ENCODE measurements around the gene MMP17.
"Not testable (repeated sequence)": the region's sequence is repeated elsewhere in the genome, so short reads cannot be mapped to it uniquely, and the experiment has no call there.

The MMP17 gene

DNA sequence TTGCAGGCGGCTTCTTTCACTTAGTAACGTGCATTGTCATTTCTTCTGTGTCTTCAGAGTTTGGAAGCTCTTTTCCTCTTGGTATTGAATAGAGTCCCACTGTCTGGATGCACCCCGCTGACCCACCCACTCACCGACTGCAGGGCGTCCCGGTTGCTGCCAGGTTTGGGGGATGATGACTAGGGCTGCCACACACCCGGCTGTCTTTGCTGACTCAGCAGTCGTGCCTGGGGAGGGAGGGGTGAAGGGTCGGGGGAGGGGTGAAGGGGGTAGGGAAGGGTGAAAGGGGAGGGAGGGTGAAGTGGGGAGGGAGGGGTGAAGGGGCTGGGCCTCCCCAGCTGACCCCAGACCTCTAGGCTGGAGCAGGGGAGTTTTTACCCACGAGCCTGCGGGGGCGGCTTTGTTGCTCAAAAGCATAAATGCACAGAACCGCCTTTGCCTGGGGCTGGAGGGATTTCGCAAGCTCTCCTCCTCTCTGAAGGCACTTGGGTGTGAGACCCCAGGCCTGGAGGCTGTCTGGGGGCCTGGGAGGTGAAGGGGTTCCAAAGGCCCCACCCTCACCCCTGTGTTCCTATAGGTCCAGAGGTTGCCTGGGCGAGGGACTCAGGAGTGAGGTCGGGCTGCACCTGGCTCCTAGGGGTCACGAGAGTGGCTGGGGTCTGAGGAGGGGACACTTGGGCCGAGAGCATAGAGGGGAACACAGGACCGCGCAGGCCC, 35.0 kb downstream of the MMP17 start:
- no peak for DNase-seq (ENCODE audit: low read depth in 2 of 3, low spot score in 1 of 3)

DNA sequence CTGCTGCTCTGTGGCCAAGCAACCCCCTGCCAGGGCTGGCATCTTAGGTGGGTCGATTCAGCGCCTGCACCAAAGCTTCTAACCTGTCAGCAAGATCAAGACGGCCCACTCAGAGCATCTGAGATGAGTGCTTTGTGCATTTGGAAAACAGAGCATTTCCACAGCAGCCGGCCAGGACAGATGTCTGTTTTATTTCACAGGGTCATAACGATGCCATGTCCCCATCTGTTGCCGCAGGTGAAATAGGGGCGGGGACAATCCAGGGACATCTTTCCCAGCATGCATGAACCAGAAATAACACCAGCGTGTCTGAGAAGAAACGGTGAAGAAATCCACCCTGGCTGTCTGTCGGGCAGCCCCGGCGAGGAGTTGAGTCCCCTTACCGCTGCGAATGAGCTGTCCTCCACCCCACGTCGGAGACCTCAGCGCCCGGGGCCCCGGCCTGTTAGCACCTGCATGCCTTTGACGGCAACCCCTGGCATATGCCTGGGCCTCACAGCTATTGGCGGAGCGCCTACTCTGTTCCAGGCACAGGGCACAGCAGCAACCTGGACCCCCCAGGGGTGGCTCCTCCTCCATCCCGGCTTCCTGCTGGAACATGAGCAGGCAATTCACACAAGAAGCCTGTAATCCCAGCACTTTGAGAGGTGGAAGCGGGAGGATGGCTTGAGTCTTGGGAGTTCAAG, 35.7 kb downstream of the MMP17 start:
- DNase-seq (ENCODE audit: low read depth in 2 of 3, low spot score in 1 of 3): no peak

DNA sequence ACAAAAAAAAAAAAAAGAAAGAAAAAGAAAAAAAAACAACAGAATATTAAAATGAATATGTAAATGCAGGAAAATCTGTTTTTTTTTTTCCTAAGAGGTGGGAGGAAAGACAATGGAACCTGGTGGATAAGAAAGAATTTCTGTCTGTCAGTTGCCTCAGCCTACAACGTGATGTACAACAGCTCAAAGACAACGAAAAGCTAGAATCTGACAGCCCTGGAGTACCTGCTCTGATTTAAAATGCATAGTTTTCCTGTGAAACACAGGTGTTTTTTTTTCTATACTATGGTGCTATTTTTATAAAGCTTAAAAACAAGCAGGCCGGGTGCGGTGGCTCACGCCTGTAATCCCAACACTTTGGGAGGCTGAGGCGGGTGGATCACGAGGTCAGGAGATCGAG, 36.3 kb downstream of the MMP17 start:
- no peak for DNase-seq (ENCODE audit: low read depth in 2 of 3, low spot score in 1 of 3)

DNA sequence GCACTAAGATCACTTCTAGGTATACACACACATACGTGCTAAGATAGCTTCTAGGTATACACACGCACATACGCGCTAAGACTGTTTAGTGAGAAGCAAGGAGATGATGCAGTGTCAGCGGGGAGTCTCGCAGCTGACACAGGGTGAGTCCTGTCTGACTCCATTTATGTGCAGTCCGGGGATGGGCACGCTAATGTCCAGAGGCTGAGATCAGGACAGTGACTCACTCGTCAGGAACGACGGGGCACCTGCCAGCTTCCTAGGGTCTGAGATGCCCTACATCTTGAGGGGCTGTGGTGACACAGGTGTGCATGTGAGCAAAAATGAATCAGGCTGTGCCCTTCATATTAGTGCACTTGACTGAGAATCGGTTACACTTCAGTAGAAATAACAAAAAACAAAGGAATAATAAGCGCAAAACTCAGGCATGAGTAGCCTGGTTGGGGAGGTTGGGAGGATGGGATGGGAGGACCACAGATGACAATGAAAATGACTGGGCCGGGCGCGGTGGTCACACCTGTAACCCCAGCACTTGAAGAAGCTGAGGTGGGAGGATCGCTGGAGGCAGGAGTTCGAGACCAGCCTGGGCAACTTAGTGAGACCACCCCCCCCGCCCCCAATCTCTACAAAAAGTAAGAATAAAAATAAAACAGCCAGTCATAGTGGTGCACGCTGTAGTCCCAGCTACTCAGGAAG, 37.1 kb downstream of the MMP17 start:
- DNase-seq (ENCODE audit: low read depth in 2 of 3, low spot score in 1 of 3): no peak

DNA sequence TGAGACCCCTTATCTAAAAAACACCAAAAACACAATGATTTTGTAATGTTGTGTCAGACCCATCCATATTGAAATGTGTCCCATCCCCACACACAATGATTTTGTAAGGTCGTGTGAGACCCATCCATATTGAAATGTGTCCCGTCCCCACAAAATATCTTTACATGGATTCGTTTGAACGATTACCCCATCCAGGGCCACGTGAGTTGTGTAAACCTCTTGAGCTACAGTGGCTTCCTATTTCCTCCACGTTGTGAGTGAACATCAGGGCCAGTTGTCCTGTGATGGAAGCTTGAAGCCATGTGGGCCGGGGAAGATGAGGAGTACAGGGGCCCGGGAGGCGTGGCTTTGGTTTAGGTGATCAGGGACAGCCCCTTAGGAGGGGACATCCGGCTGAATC, 39.3 kb downstream of the MMP17 start:
- DNase-seq (ENCODE audit: low read depth in 2 of 3, low spot score in 1 of 3): no peak

DNA sequence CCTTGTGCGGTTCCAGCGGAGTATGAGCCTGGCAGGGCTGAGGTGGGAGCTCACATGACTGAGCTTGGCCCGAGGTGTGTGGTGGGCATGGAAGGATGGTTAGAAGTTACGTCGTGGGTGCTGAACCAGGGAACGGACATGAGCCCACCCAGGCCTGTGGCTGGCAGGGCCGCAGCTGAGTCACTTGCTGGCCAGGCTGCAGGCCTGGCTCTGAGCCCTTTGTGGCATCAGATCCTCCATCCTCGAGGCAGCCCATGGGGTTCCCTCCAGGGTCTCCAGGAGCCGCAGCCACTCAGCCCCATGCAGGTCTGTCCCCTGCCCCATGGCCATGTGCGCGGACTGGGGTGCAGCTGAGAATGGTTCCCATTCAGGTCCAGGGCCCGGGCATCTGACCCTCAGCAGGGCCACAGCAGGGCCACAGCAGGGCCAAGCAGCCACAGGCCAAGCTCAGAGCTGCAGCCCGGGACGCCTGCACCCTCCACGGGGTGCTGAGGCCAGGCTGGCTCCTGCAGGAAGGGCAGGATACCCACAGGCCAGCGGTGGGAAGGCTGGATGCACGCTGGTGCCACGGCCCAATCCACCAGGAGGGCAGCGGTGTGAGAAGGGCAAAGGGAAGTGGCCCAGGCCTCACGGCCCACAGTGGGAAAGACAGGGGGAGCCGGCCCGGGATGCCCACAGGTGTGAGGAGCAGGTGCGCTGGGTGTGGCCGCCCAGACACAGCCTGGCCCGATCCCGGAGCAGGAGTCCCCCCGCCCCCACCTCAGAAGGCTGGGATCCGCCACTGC, 39.9 kb downstream of the MMP17 start:
- DNase-seq (ENCODE audit: low read depth in 2 of 3, low spot score in 1 of 3): no peak

DNA sequence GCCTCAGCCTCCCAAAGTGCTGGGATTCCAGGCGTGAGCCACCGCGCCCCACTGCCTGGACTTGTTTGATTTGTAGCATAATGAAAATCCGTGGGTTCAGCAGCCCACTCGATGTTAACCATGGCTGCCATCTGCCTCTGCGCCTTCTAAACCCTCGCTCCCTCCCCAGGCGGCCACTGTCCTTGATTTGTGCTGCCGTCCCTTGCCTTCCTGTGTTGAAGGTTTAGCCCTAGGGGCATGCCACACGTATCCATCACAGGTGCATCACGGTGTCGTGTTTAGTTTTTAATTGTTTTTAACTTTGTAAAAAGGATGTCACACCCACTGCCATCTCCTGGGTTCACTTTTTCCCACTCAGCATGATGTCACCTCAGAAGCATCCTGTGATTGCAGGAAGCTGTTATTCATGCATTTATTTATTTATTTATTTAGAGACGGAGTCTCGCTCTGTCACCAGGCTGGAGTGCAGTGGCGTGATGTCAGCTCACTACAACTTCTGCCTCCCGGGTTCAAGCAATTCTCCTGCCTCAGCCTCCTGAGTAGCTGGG, 41.8 kb downstream of the MMP17 start:
- no peak for DNase-seq (ENCODE audit: low read depth in 2 of 3, low spot score in 1 of 3)

DNA sequence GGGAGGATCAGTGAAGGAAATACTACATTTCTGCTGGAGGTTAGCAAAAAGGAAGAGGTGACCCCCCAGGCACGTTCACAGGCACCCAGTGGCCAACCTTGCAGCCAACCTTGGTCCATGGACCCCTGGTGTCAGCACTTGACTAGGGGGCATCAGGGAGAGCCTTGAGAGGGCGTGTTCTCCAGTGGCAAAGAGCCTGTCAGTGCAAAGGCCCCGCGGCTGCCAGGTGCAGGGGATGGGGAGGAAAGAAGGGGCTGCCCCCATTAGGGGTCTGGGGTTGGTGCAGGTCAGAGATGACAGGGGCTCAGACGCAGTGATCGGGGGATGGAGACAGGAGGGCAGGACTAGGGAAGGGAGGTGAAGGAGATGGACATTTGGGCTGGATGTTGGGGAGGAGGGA, 43.5 kb downstream of the MMP17 start:
- DNase-seq (ENCODE audit: low read depth in 2 of 3, low spot score in 1 of 3): no peak

DNA sequence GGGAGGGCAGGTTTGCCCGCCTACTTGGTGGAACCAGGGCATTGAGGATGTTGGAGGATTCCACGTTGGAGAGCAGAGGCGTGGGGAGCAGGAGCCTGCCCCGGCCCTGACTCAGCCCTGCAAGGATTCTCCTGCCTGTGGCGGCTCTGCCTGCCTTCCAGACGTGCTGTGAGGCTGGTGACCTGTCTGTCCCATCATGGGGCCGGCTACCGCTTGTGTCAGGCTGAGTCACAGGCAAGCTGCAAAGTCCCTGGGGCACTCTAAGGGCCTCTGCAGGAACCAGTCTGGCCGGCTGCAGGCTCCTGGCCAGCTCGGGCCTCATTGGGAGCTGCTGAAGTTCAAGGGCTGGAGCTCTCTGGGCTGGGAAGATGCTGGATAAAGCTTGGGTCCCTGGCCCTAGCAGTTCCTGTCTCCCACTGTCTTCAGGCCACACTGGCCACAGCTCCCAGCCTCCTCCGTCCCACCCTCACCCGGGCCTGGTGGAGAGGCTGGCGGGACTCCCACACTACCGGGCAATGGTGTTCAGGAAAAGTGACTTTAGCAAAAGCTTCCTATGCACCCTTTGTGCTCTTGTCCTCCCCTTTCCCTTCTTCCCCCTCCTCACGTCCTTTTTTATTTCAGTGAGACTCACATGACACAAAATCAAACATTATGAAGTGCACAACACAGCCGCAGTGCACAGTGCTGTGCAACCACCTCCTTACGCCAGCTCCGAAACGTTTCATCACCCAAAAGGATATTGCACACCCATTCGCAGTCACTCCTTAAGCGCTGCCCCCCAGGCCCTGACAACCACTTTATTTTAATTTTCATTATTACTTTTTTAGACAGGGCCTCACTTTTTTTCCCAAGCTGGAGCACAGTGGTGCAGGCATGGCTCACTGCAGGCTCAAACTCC, 44.2 kb downstream of the MMP17 start:
- no peak for DNase-seq (ENCODE audit: low read depth in 2 of 3, low spot score in 1 of 3)

DNA sequence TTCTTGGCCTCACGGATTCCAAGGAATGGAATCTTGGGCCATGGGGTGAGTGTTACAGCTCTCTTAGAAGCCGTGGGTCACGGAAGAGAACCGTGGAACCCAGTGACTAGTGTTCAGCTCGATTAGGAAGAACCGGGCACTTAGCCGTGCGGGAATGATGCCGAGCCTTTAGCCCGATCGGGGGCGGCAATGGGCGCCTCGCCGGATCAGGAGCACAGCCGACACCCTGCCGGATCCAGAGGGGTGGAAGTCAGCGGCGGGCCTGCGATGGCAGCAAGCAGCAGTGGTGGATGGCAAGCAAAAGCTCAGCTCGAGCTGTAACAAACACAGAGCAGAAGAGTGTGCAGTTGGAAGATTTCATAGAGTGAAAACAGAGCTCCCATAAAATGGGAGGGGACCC, 45.1 kb downstream of the MMP17 start:
- no peak for DNase-seq (ENCODE audit: low read depth in 2 of 3, low spot score in 1 of 3)

DNA sequence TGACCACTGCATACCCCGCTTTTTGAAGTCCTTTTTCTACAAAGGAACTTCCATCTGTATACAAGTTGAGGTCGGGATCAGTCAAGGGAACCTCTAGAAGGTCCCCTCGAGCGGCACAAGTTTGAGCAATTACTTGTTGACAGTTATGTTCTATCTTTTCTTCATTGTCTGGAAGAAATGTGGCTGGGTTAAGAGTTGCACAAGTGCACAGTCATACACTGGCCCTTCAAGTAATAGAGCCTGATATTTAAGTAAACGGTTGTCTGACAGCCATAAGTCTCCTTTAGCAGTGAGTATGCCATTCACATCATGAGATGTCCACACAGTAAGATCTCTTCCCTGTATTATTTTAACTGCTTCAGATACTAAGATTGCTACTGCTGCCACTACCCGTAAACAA, 46.8 kb downstream of the MMP17 start:
- DNase-seq (ENCODE audit: low read depth in 2 of 3, low spot score in 1 of 3): not testable (repeated sequence)

DNA sequence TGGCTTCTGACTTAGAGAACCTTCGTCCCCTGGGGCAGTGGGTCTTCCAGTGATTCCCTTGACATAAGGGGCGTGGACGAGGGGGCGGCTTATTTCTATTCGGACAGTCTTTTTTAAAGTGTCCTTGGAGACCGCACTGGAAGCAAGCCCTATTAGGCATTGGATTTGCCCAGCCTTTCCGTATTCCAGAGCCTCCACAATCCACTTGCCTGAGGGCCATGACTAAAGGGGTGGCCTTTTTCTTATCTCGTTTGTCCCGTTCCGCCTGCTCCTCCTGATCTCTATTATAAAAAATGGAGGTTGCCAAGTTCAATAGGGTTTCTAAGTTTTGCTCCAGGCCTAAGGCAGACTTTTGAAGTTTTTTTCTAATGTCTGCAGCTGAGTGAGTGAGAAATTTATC, 49.0 kb downstream of the MMP17 start:
- not testable (repeated sequence) for DNase-seq (ENCODE audit: low read depth in 2 of 3, low spot score in 1 of 3)

DNA sequence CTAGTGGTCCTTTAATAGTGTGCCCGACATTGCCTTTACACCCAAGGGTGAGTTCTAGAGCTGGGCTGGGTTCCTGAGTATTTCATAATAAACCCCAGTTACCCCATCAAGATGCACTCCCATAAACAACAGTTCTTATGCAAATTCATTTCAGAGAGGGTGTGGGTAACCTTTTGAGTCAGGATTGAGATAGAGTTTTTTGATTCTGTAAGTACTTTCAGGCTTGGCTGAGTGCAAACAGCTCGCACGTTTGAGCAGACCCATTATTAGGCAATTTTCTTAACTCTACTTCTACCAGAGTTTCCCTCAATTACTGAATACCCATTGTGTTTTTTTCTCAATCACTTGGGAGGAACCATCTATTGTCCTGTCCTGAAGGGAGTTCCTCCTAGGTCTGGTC, 50.2 kb downstream of the MMP17 start:
- not testable (repeated sequence) for DNase-seq (ENCODE audit: low read depth in 2 of 3, low spot score in 1 of 3)

DNA sequence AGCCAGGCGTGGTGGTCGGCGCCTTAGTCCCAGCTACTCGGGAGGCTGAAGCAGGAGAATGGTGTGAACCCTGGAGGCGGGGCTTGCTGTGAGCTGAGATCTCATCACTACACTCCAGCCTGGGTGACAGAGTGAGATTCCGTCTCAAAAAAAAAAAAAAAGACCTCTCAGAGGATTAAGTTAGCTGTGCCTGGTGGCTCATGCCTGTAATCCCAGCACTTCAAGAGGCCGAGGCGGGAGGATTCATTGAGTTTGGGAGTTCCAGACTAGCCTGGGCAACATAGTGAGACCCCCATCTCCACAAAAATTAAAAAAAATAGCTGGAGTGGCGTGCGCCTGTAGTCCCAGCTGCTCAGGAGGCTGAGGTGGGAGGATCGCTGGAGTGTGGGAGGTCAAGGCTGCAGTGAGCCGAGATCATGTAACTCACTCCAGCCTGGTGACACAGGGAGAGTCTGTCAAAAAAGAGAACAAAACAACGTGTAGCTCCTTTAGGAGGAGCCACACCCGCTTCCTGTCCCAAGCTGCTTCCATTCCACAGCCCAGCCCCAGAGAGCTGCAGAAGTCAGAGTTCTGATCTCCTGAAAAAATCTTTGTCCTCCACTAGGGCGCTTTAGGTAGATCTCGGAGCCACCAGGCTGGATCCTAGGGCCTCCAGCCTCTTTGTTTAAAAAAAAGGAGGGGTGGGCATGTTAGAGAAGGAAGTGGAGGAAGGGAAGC, 54.8 kb downstream of the MMP17 start:
- no peak for DNase-seq (ENCODE audit: low read depth in 2 of 3, low spot score in 1 of 3)

DNA sequence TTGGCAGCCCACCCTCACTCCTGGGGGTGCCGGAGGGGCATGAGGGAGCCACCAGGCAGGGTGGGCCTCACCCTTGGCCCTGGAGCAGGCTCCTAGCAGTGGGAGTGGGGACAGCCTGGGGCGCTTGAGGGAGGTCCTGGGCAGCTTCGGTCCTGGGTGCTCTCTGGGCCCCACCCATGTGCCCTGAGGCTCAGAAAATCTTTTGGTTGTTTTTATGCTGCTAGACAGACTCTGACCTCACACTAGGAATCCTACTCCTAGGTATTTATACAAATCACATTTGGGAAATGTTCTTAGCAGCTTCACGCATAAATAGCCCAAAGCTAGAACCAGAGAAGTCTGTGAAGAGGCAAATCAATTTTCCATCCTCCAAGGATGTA, 55.3 kb downstream of the MMP17 start:
- no peak for DNase-seq (ENCODE audit: low read depth in 2 of 3, low spot score in 1 of 3)

DNA sequence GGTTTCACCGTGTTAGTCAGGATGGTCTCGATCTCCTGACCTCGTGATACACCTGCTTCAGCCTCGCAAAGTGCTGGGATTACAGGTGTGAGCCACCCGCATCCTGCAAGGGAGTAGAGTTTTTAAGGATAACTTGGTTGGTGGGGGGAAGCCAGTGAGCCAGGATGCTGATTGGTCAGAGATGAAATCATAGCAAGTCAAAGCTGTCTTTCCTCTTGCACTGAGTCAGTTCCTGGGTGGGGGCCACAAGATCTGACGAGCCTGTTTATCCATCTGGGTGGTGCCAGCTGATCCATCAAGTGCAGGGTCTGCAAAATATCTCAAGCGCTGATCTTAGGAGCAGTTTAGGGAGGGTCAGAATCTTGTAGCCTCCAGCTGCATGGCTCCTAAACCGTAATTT, 56.9 kb downstream of the MMP17 start:
- DNase-seq (ENCODE audit: low read depth in 2 of 3, low spot score in 1 of 3): not testable (repeated sequence)

DNA sequence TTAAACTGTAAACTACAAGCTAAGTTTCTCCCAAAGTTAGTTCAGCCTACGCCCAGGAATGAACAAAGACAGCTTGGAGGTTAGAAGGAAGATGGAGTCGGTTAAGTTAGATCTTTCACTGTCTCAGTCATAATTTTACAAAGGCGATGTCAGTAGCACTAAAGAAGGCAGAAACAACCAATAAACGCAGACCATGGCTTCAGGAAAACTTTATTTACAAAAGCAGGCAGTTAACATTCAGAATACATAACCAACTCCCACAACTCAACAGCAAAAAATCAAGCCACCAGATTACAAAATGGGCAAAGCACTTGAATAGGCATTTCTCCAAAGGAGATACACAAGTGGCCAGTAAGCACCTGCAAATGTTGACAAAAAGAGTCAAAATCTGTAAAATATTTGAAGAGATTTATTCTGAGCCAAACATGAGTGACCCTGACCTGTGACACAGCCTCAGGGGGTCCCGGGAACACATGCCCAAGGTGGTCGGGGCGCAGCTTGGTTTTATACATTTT, 57.4 kb downstream of the MMP17 start:
- DNase-seq (ENCODE audit: low read depth in 2 of 3, low spot score in 1 of 3): no peak

DNA sequence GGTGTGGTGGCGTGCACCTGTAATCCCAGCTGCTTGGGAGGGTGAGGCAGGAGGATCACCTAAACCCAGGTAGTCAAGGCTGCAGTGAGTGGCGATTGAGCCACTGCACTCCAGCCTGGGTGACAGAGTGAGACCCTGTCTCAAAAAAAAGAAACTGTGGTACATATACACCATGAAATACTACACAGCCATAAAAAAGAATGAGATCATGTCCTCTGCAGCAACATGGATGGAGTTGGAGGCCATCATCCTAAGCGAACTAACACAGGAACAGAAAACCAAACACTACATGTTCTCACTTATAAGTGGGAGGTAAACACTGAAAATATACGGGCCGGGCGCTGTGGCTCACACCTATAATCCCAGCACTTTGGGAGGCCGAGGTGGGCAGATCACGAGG, 63.5 kb downstream of the MMP17 start:
- not testable (repeated sequence) for DNase-seq (ENCODE audit: low read depth in 2 of 3, low spot score in 1 of 3)
